ENCODE results near the gene VAMP8. TPM values are rescaled to one million over a fixed set of nuclear protein-coding genes. Genes with fewer than 3 reads are reported as not detected.

The VAMP8 gene
- polyA plus RNA-seq (2011; rRNA removed) (0.70 and 2.0 TPM in 2 replicates), polyA minus RNA-seq (2011; rRNA and poly(A)+ RNA removed) (0.28 TPM in 1 of 2 replicates, not detected in the other)

DNA sequence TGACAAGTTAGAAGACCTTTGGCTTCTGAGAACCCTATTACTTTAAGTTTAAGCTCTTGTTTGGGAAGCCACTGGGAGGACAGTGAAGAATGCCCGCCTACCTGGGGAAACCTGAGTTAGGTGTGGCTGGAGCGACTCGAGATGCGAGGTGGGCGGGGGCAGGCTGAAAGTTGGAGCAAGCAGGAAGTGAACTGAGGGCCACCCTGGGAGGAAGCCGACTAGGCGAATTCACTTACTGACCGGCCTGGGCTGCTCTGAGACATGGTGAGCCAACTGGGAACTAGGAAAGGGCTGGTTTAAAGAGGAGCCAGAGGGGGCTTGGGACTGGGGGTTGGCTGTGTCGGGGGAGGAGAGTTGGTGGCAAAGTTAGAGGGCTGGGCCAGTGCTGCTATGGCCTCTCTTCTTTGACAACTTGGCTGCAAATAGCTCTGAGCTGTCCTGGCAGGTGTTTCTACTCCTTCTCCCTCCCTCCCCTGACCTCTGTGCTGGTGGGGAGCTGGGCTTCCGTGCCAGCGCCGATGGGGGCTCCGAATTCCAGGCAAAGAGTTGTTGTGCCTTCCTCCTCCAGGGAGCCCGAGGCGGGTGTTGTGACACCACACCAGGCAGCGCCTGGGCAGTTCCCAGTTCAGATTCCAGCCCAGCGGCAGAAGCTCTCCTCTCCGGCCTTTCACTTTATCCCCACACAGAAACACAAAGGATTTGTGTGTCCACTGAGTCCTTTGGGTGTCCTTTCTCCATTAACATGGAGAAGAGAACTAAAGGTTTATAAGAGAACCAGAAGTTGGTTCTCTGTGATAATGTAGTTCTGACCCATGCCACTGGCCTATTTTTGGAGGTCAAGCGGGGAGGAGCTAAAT, at the start of gene VAMP8:
Gene VAMP8 (plus strand): TSS at position 201 of the 857 bp plus-strand sequence. CDS start 61 bp downstream, at position 262.
- Histone ChIP-seq H3K27me3 (ENCODE audit: control insufficient read depth, insufficient read depth, low read length) (peaks cover 2% of the 10 kb centered on the region; the same call in 1 of the 2 replicates), H3K36me3 (ENCODE audit: control insufficient read depth, insufficient read depth, low read length) (no peaks in the 10 kb centered on the region), H3K4me3 (ENCODE audit: low read depth, low read length) (no peak within 1 kb of the TSS)
- ChIA-PET CTCF (no interaction called here), POLR2A (no interaction called here)
- no peak for TF ChIP-seq CTCF (IDR thresholded peaks at IDR 0.05; ENCODE audit: insufficient read depth, low read depth, low read length)
- DNase-seq (ENCODE audit: low read depth) = no peak

DNA sequence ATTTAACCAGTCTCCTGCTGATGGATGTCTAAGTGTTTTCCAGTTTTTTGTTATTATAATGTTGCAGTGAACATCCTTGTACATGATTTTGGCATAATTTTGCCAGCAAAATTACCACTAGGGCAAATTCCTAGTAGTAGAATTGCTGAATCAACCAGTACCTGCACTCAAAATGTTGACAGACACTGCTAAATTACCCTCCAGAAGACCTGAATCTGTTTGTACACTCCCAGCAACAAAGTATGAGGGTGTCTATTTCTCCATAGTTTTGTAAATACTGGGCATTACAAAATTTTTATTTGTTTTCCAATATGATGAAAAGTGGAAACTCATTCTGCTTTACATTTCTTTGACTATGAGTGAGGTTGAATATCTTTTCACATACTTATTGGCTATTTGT, 49.6 kb upstream of the VAMP8 start:
- Histone ChIP-seq H3K4me3 (ENCODE audit: low read depth, low read length) (no peak overlapping the region), H3K27me3 (ENCODE audit: control insufficient read depth, insufficient read depth, low read length) (peaks cover 2% of the 10 kb centered on the region; the same call in 1 of the 2 replicates), H3K36me3 (ENCODE audit: control insufficient read depth, insufficient read depth, low read length) (no peaks in the 10 kb centered on the region)
- POLR2A ChIA-PET = no interaction called here
- CTCF ChIA-PET = no interaction called here
- no peak for DNase-seq (ENCODE audit: low read depth)
- TF ChIP-seq CTCF (IDR thresholded peaks at IDR 0.05; ENCODE audit: insufficient read depth, low read depth, low read length) = no peak

DNA sequence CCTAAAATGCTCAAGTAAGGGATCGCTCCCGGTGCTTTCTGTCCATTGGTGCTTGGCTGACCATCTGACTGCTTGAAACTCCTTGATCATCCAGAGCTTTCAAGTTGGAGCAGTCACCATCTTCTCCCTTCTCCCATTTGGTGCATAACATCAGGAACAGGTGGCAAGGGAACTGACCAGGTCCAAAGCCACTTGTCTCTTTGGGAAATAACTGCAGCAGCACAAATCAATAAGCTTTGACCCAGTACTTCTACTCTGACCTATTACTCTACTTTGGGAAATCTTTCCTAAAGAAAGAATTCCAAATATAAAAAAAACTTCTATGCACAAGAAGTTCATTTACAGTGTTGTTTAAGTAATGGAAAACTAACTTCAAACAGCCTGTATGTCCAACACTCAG, 49.0 kb upstream of the VAMP8 start:
- no peak for TF ChIP-seq CTCF (IDR thresholded peaks at IDR 0.05; ENCODE audit: insufficient read depth, low read depth, low read length)
- CTCF ChIA-PET = no interaction called here
- POLR2A ChIA-PET = no interaction called here
- DNase-seq (ENCODE audit: low read depth) = no peak
- no peak overlapping the region for H3K4me3 ChIP-seq (ENCODE audit: low read depth, low read length)
- H3K27me3 ChIP-seq (ENCODE audit: control insufficient read depth, insufficient read depth, low read length) = peaks cover 2% of the 10 kb centered on the region; the same call in 1 of the 2 replicates
- no peaks in the 10 kb centered on the region for H3K36me3 ChIP-seq (ENCODE audit: control insufficient read depth, insufficient read depth, low read length)

DNA sequence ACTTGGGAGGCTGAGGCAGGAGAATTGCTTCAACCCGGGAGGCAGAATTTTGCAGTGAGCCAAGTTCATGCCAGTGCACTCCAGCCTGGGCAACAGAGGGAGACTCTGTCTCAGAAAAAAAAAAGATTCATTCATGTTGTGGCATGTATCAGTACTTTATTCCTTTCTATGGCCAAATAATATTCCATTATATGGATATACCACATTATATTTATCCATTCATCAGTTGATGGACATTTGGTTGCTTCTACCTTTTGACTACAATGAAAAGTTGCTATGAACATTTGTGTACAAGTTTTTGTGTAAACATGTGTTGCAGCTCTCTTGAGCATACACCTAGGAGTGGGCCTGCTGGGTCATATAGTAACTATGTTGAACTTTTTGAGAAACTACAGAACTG, 47.6 kb upstream of the VAMP8 start:
- POLR2A ChIA-PET = interaction anchor here (1.0 kb wide), 1 partner anchor 9 kb away, joined by 3 read pairs; the partner anchor contains the start of gene MAT2A
- DNase-seq (ENCODE audit: low read depth) = no peak
- TF ChIP-seq CTCF (IDR thresholded peaks at IDR 0.05; ENCODE audit: insufficient read depth, low read depth, low read length) = no peak
- no peak overlapping the region for H3K4me3 ChIP-seq (ENCODE audit: low read depth, low read length)
- CTCF ChIA-PET = interaction anchor here (1.5 kb wide), 1 partner anchor 110 kb away, joined by 4 read pairs; no protein-coding TSS in a partner anchor
- peaks cover 2% of the 10 kb centered on the region; the same call in 1 of the 2 replicates for H3K27me3 ChIP-seq (ENCODE audit: control insufficient read depth, insufficient read depth, low read length)
- H3K36me3 ChIP-seq (ENCODE audit: control insufficient read depth, insufficient read depth, low read length) = no peaks in the 10 kb centered on the region

DNA sequence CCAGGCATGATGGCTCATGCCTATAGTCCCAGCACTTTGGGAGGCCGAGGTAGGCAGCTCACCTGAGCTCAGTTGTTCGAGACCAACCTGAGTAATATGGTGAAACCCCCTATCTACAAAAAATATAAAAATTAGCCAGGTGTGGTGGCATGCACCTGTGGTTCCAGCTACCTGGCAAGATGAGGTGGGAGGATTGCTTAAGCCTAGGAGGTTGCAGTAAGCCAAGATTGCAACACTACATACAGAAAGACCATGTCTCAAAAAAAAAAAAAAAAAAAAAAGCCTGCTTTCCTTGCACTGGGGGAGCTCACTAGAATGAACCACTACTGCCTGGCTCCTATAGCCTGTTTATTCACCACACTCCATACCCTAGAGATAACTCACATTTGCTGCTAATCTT, 45.8 kb upstream of the VAMP8 start:
- no peaks in the 10 kb centered on the region for H3K36me3 ChIP-seq (ENCODE audit: control insufficient read depth, insufficient read depth, low read length)
- no peak for DNase-seq (ENCODE audit: low read depth)
- H3K4me3 ChIP-seq (ENCODE audit: low read depth, low read length) = no peak overlapping the region
- POLR2A ChIA-PET = interaction anchor here (0.6 kb wide), 1 partner anchor 25 kb away, joined by 10 read pairs; no protein-coding TSS in a partner anchor
- peaks cover 2% of the 10 kb centered on the region; the same call in 1 of the 2 replicates for H3K27me3 ChIP-seq (ENCODE audit: control insufficient read depth, insufficient read depth, low read length)
- CTCF ChIA-PET = interaction anchor here (0.6 to 1.0 kb wide), 2 partner anchors 20 to 56 kb away, joined by 3 to 4 read pairs; no protein-coding TSS in a partner anchor
- no peak for TF ChIP-seq CTCF (IDR thresholded peaks at IDR 0.05; ENCODE audit: insufficient read depth, low read depth, low read length)
